IMR-90 (cell line): Measurements from ENCODE around the gene FABP6. TPM values are rescaled to one million over a fixed set of nuclear protein-coding genes. Genes with fewer than 3 reads are reported as not detected.

Source experiments
- ATAC-seq: fragments of 200-7000 bp; cut with Tn5 transposase; 2 replicates; pipeline ENCODE4 v1.9.1; 2020; ENCODE audit warnings: low read depth, mild to moderate bottlenecking, moderate library complexity
- BruUV-seq: library from RNA; stranded (reverse); fragments of 400-500 nt; replicated peaks from 2 replicates; lab custom pipeline; 2021; lab: Mats Ljungman, UMichigan
- CTCF ChIA-PET: fragments of 300-600 bp; formaldehyde crosslinking; extraction: SDS; loops from one replicate; lab custom pipeline; 2021; ENCODE audit warnings: antibody characterized with exemption; lab: Yijun Ruan, JAX
- POLR2A ChIA-PET: fragments of 300-600 bp; sonication (Branson Sonifier 250); formaldehyde crosslinking; loops from one replicate; lab custom pipeline; 2022; ENCODE audit warnings: antibody characterized with exemption; ENCODE audit not compliant: unreplicated experiment; lab: Charles Lee
- DNase-seq: peaks from one replicate; pipeline ENCODE4 v3.0.0; 2013
- H2AFZ ChIP-seq: replicated peaks from 2 replicates; pipeline ENCODE3; 2013; ENCODE audit warnings: low read length, mild to moderate bottlenecking; ENCODE audit not compliant: poor library complexity
- H2AK5ac ChIP-seq: 2 replicates; pipeline ENCODE4 v1.6.1; 2013; ENCODE audit warnings: low read depth, low read length, inconsistent platforms
- H2AK9ac ChIP-seq: replicated peaks from 2 replicates; pipeline ENCODE3; 2013; ENCODE audit warnings: mild to moderate bottlenecking, low read depth, low read length, moderate library complexity; ENCODE audit not compliant: poor library complexity
- H2BK120ac ChIP-seq: 2 replicates; pipeline ENCODE4 v1.6.1; 2013; ENCODE audit warnings: low read depth, low read length, inconsistent platforms
- H2BK15ac ChIP-seq: 3 replicates; pipeline ENCODE4 v1.6.1; 2013; ENCODE audit warnings: low read depth, low read length, inconsistent platforms
- H2BK20ac ChIP-seq: 2 replicates; pipeline ENCODE4 v1.6.1; 2013; ENCODE audit warnings: low read depth, mild to moderate bottlenecking, inconsistent platforms, low read length, moderate library complexity
- H2BK5ac ChIP-seq: 2 replicates; pipeline ENCODE4 v1.6.1; 2013; ENCODE audit warnings: mild to moderate bottlenecking, low read depth, low read length, inconsistent platforms; ENCODE audit not compliant: poor library complexity, severe bottlenecking
- H3K14ac ChIP-seq: replicated peaks from 2 replicates; pipeline ENCODE4 v1.6.1; 2013; ENCODE audit warnings: low read depth, low read length, inconsistent platforms
- H3K18ac ChIP-seq: 2 replicates; pipeline ENCODE4 v1.6.1; 2013; ENCODE audit warnings: low read depth, low read length, control low read depth
- H3K23ac ChIP-seq: 2 replicates; pipeline ENCODE4 v1.6.1; 2013; ENCODE audit warnings: low read depth, low read length, inconsistent platforms
- H3K27ac ChIP-seq: 2 replicates; pipeline ENCODE4 v1.5.1; 2013; ENCODE audit warnings: mild to moderate bottlenecking, control low read depth, low read length; ENCODE audit not compliant: insufficient read depth
- H3K27me3 ChIP-seq: 2 replicates; pipeline ENCODE4 v1.6.1; 2013; ENCODE audit warnings: low read length; ENCODE audit not compliant: control insufficient read depth, insufficient read depth
- H3K36me3 ChIP-seq: 2 replicates; pipeline ENCODE4 v1.6.1; 2013; ENCODE audit warnings: low read length, mixed read lengths; ENCODE audit not compliant: control insufficient read depth, insufficient read depth
- H3K4ac ChIP-seq: 2 replicates; pipeline ENCODE4 v1.6.1; 2013; ENCODE audit warnings: low read depth, low read length, inconsistent platforms
- H3K4me1 ChIP-seq: 2 replicates; pipeline ENCODE4 v1.6.1; 2013; ENCODE audit warnings: low read length, mixed read lengths; ENCODE audit not compliant: control insufficient read depth, insufficient read depth
- H3K4me2 ChIP-seq: 2 replicates; pipeline ENCODE4 v1.6.1; 2013; ENCODE audit warnings: low read depth, mild to moderate bottlenecking, control low read depth, low read length, moderate library complexity
- H3K4me3 ChIP-seq: 2 replicates; pipeline ENCODE4 v1.5.1; 2013; ENCODE audit warnings: low read depth, mild to moderate bottlenecking, control low read depth, low read length, moderate library complexity; ENCODE audit not compliant: insufficient read depth
- H3K56ac ChIP-seq: 2 replicates; pipeline ENCODE4 v1.6.1; 2013; ENCODE audit warnings: low read length, inconsistent platforms; ENCODE audit not compliant: insufficient read depth; ENCODE audit errors: extremely low read depth
- H3K79me1 ChIP-seq, 2 experiments: 2 replicates each; pipeline ENCODE4 v1.6.1; 2013; ENCODE audit warnings: low read length in 2 of 2, inconsistent platforms in 1 of 2, low read depth in 1 of 2
- H3K9ac ChIP-seq: 2 replicates; pipeline ENCODE4 v1.6.1; 2013; ENCODE audit warnings: low read depth, low read length, control low read depth
- H3K9me1 ChIP-seq: 2 replicates; pipeline ENCODE4 v1.6.1; 2013; ENCODE audit warnings: low read length, inconsistent platforms; ENCODE audit not compliant: insufficient read depth
- H3K9me3 ChIP-seq: 2 replicates; pipeline ENCODE4 v1.6.1; 2013; ENCODE audit warnings: low read length; ENCODE audit not compliant: control insufficient read depth, insufficient read depth
- H4K20me1 ChIP-seq: 2 replicates; pipeline ENCODE4 v1.6.1; 2013; ENCODE audit warnings: low read length, inconsistent platforms; ENCODE audit not compliant: insufficient read depth
- H4K5ac ChIP-seq: 2 replicates; pipeline ENCODE4 v1.6.1; 2013; ENCODE audit warnings: mild to moderate bottlenecking, low read depth, low read length, control low read depth
- H4K8ac ChIP-seq, 2 experiments: 2 replicates each; pipeline ENCODE4 v1.6.1; 2013; ENCODE audit warnings: low read depth in 2 of 2, low read length in 2 of 2, control low read depth in 1 of 2, inconsistent platforms in 1 of 2
- H4K91ac ChIP-seq: 2 replicates; pipeline ENCODE4 v1.6.1; 2013; ENCODE audit warnings: low read depth, low read length, inconsistent platforms; ENCODE audit not compliant: insufficient read depth
- BHLHE40 ChIP-seq: fragments of 150-350 bp; IDR thresholded peaks from 2 replicates; pipeline ENCODE4 v1.6.1; 2016; ENCODE audit warnings: mild to moderate bottlenecking, low read depth, low read length
- CEBPB ChIP-seq: IDR thresholded peaks from 2 replicates; pipeline ENCODE4 v1.6.1; 2012; ENCODE audit warnings: low read depth, low read length, improper control_type of control experiment
- CHD1 ChIP-seq: IDR thresholded peaks from 2 replicates; pipeline ENCODE4 v1.6.1; 2012; ENCODE audit warnings: low read depth, low read length, improper control_type of control experiment
- ELK1 ChIP-seq: fragments of 150-350 bp; IDR thresholded peaks from 2 replicates; pipeline ENCODE4 v1.6.1; 2016; ENCODE audit warnings: low read depth, mild to moderate bottlenecking, low read length, moderate library complexity, borderline replicate concordance
- FOS ChIP-seq: fragments of 150-350 bp; IDR thresholded peaks from 2 replicates; pipeline ENCODE4 v1.6.1; 2016; ENCODE audit warnings: low read depth, low read length
- MAFK ChIP-seq: IDR thresholded peaks from 2 replicates; pipeline ENCODE4 v1.6.1; 2012; ENCODE audit warnings: low read depth, low read length, improper control_type of control experiment
- MAZ ChIP-seq: IDR thresholded peaks from 2 replicates; pipeline ENCODE4 v1.6.1; 2012; ENCODE audit warnings: low read depth, mild to moderate bottlenecking, low read length, improper control_type of control experiment, moderate library complexity, borderline replicate concordance
- MXI1 ChIP-seq: IDR thresholded peaks from 2 replicates; pipeline ENCODE4 v1.6.1; 2012; ENCODE audit warnings: low read depth, mild to moderate bottlenecking, low read length, moderate library complexity, borderline replicate concordance
- POLR2A ChIP-seq: IDR thresholded peaks from 2 replicates; pipeline ENCODE4 v1.6.1; 2012; ENCODE audit warnings: mild to moderate bottlenecking, low read depth, low read length
- RAD21 ChIP-seq: IDR thresholded peaks from 2 replicates; pipeline ENCODE4 v1.6.1; 2012; ENCODE audit warnings: low read length, improper control_type of control experiment
- RCOR1 ChIP-seq: IDR thresholded peaks from 2 replicates; pipeline ENCODE4 v1.6.1; 2012; ENCODE audit warnings: mild to moderate bottlenecking, low read length, improper control_type of control experiment; ENCODE audit not compliant: insufficient replicate concordance
- RFX5 ChIP-seq: IDR thresholded peaks from 2 replicates; pipeline ENCODE4 v1.8.0; 2012; ENCODE audit warnings: low read depth, mild to moderate bottlenecking, low read length, moderate library complexity
- SMC3 ChIP-seq: fragments of 150-350 bp; IDR thresholded peaks from 2 replicates; pipeline ENCODE4 v1.6.1; 2016; ENCODE audit warnings: low read depth, mild to moderate bottlenecking, antibody characterized with exemption, low read length, moderate library complexity
- WGBS, 2 experiments: methylation state at CpG; one replicate each; pipeline versions ENCODE4 v1.1.5 to v1.1.7; 2013; ENCODE audit warnings: missing lambda C conversion rate in 2 of 2; ENCODE audit not compliant: insufficient read length in 1 of 2; ENCODE audit errors: extremely low coverage in 2 of 2; 5-methylcytosine and 5-hydroxymethylcytosine counted together
- dilution Hi-C: fragments of 300-500 bp; cut with HindIII; formaldehyde crosslinking; loops from one replicate; pipeline ENCODE4 v1.14.3; 2018; ENCODE audit warnings: low sequenced_read_pairs; ENCODE audit not compliant: unreplicated experiment
- in situ Hi-C: fragments of 300-500 bp; cut with MboI; formaldehyde crosslinking; loops from 3 replicates; pipeline ENCODE4 v1.14.3; 2019; ENCODE audit warnings: low sequenced_read_pairs, inconsistent platforms, mixed read lengths
- intact Hi-C: fragments of 100-400 bp; cut with micrococcal nuclease; formaldehyde crosslinking; loops from 2 replicates; pipeline ENCODE4 v1.10.0; 2022
- polyA plus RNA-seq, 3 experiments: library from polyadenylated mRNA; depleted of rRNA; stranded (reverse); fragments of >200 nt; gene quantifications; 2 replicates each; pipeline ENCODE4 v1.2.3, GENCODE V29; 2012; ENCODE audit warnings: low replicate concordance in 1 of 3
- total RNA-seq: library from RNA; depleted of rRNA; stranded (reverse); fragments of >200 nt; gene quantifications from 2 replicates; pipeline ENCODE4 v1.2.3, GENCODE V29; 2012

FABP6 gene
- total and polyA plus RNA-seq, 2 of the 4 experiments (the other 2 are of a cell fraction): not detected

DNA sequence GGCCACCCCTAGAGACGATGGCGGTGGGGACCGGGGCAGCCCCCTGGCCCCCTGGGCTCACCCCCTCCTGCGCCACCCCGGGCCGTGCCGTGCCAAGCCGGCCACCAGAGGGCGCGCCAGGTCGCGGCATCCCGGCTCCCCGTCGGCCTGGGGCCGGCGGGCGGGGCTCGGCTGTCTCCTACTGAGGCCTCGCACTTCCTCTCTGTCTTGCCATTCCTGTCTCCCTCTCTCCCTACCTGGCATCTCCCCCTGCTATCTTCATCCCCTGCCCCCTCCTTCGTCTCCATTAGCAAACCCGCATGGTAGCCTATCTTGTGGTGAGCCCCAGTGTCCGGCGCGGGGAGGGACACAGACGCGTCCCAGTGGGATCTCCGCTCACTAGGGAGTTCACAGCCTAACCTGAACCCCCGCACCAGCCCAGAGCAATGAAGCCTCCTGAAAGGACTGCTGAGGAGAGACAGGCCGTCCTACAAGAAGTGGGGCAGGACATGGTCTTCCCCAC is 29.8 kb upstream of the FABP6 start (continued):
- no peak for TF ChIP-seq RFX5

DNA sequence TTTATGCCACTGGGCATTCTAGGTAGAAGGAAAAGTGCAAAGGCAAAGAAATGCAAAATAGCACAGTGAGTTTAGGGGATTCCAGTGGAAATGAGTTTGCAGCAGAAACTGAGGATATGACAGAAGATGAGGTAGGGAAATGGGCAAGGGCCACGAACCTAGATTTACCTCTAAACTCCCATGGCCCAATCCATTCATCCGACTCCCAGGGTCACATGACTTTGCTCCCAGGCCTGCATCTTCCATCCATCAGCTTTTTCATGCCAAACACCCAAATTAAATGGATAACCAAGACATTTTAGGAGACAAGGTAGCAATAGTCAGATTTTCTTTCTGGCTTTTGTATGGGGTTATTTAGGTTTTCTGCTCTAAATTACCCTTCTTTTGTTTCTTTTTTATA is 22.2 kb upstream of the FABP6 start:
- CTCF ChIA-PET: no interaction called here

More for the DNA sequence above, 22.2 kb upstream of the FABP6 start:
- no peaks in the 10 kb centered on the region for H3K36me3 ChIP-seq
- H4K91ac ChIP-seq: no peak overlapping the region
- H3K9ac ChIP-seq: no peak overlapping the region
- no peak overlapping the region for H2BK15ac ChIP-seq
- H3K27ac ChIP-seq: no peak overlapping the region
- no peaks in the 10 kb centered on the region for H3K9me1 ChIP-seq
- H3K4me1 ChIP-seq: no peaks in the 10 kb centered on the region
- no peak overlapping the region for H2BK120ac ChIP-seq
- POLR2A ChIA-PET: no interaction called here
- H2BK20ac ChIP-seq: no peak overlapping the region
- ATAC-seq (no peak), DNase-seq (no peak)
- H3K14ac ChIP-seq: no peak overlapping the region
- no peak overlapping the region for H2AFZ ChIP-seq
- H2AK9ac ChIP-seq: no peak overlapping the region
- H3K27me3 ChIP-seq: peaks cover 6% of the 10 kb centered on the region
- no peak overlapping the region for H3K4me3 ChIP-seq
- H3K9me3 ChIP-seq: no peaks in the 10 kb centered on the region
- H3K4me2 ChIP-seq: no peak overlapping the region
- no peak overlapping the region for H3K23ac ChIP-seq
- no peaks in the 10 kb centered on the region for H4K20me1 ChIP-seq
- H2BK5ac ChIP-seq: no peak overlapping the region
- TF ChIP-seq RFX5 (no peak), SMC3 (no peak), RCOR1 (no peak), CEBPB (no peak), ELK1 (no peak), MAFK (no peak), CHD1 (no peak), RAD21 (no peak), POLR2A (no peak), BHLHE40 (no peak), MAZ (no peak), MXI1 (no peak), FOS (no peak)
- no TSS peak for BruUV-seq
- intact Hi-C loops: no loop called here
- in situ Hi-C loops: no loop called here
- no peak overlapping the region for H4K8ac ChIP-seq
- H3K18ac ChIP-seq: no peak overlapping the region
- H3K4ac ChIP-seq: no peak overlapping the region
- no peaks in the 10 kb centered on the region for H3K79me1 ChIP-seq
- no peak overlapping the region for H4K5ac ChIP-seq
- dilution Hi-C loops: no loop called here
- no CpG with 5 or more reads among the region's 2 CpGs for WGBS, 2 experiments
- no peak overlapping the region for H2AK5ac ChIP-seq
- no peak overlapping the region for H3K56ac ChIP-seq
